Measurements from ENCODE around the gene ICE2. TPM values are rescaled to one million over a fixed set of nuclear protein-coding genes. Genes with fewer than 3 reads are reported as not detected.

Gene ICE2
- total and polyA plus RNA-seq, 2 of the 4 experiments (the other 2 are of a cell fraction), result 14.7 to 21.1 TPM

GRCh38 chr15:60479361-60480110 lies 594 bp upstream of the ICE2 start (continued):
- TF ChIP-seq CHD1 (IDR thresholded peaks at IDR 0.05; ENCODE audit: low read depth, low read length), result no peak
- TF ChIP-seq FOS (IDR thresholded peaks at IDR 0.05; ENCODE audit: low read depth, low read length), result no peak

GRCh38 chr15:60477916-60478565 lies 901 bp downstream of the ICE2 start:
- Histone ChIP-seq H3K18ac (ENCODE audit: low read depth, low read length) (peak overlapping the region; percentile 74), H4K91ac (ENCODE audit: insufficient read depth, low read depth, low read length) (peak overlapping the region; percentile 88), H3K79me1 (ENCODE audit: low read depth in 1 of 2, low read length in 2 of 2) (peaks cover 11 to 20% of the 10 kb centered on the region in 2 experiments), H2BK15ac (ENCODE audit: low read depth, low read length) (peak overlapping the region; percentile 55; the same call in 2 of the 3 replicates), H2BK20ac (ENCODE audit: low read depth, low read length) (no peak overlapping the region), H4K20me1 (ENCODE audit: insufficient read depth, low read length) (no peaks in the 10 kb centered on the region), H3K4ac (ENCODE audit: low read depth, low read length) (peak overlapping the region; percentile 88), H2AK9ac (replicated peaks; ENCODE audit: low read depth, low read length, poor library complexity) (peak overlapping the region; percentile 80), H3K14ac (replicated peaks; ENCODE audit: low read depth, low read length) (peak overlapping the region; percentile 90), H3K27ac (ENCODE audit: insufficient read depth, low read length) (peak overlapping the region; percentile 88), H3K23ac (ENCODE audit: low read depth, low read length) (peak overlapping the region; percentile 92), H3K9me3 (ENCODE audit: control insufficient read depth, insufficient read depth, low read length) (no peaks in the 10 kb centered on the region), H3K4me2 (ENCODE audit: low read depth, low read length) (peak overlapping the region; percentile 96), H4K8ac (ENCODE audit: low read depth in 2 of 2, low read length in 2 of 2) (peak overlapping the region; percentile 91 to 92), H3K4me3 (ENCODE audit: insufficient read depth, low read depth, low read length) (peak overlapping the region; percentile 72), H3K56ac (ENCODE audit: extremely low read depth, insufficient read depth, low read length) (peak overlapping the region; percentile 93), H3K4me1 (ENCODE audit: control insufficient read depth, insufficient read depth, low read length) (peaks cover 3% of the 10 kb centered on the region), H3K27me3 (ENCODE audit: control insufficient read depth, insufficient read depth, low read length) (no peaks in the 10 kb centered on the region), H2BK5ac (ENCODE audit: low read depth, low read length, poor library complexity, severe bottlenecking) (peak overlapping the region; percentile 85), H3K9me1 (ENCODE audit: insufficient read depth, low read length) (no peaks in the 10 kb centered on the region; the same call in 1 of the 2 replicates), H2AK5ac (ENCODE audit: low read depth, low read length) (peak overlapping the region; percentile 65), H4K5ac (ENCODE audit: low read depth, low read length) (peak overlapping the region; percentile 80), H2BK120ac (ENCODE audit: low read depth, low read length) (no peak overlapping the region; the same call in none of the 2 replicates), H2AFZ (replicated peaks; ENCODE audit: low read length, poor library complexity) (peak overlapping the region; percentile 96), H3K36me3 (ENCODE audit: control insufficient read depth, insufficient read depth, low read length) (peaks cover 6% of the 10 kb centered on the region), H3K9ac (ENCODE audit: low read depth, low read length) (peak overlapping the region; percentile 96)
- in situ Hi-C loops (cut with MboI; ENCODE audit: low sequenced_read_pairs), result no loop called here
- dilution Hi-C loops (cut with HindIII; ENCODE audit: low sequenced_read_pairs, unreplicated experiment), result no loop called here
- ChIA-PET CTCF (no interaction called here), POLR2A (ENCODE audit: unreplicated experiment) (no interaction called here)
- ATAC-seq (ENCODE audit: low read depth) (peak; percentile 8; the same call in 1 of the 2 replicates), DNase-seq (peak; percentile 49)
- intact Hi-C loops (cut with micrococcal nuclease), result loop anchor here (10.0 kb wide), 1 partner anchor 793 kb away; the partner anchor contains the start of gene BNIP2
- WGBS, 2 experiments (ENCODE audit: extremely low coverage in 2 of 2, insufficient read length in 1 of 2), result 0% methylated on average over 7 of the region's 9 CpGs; no CpG with 5 or more reads in 1 of the 2 experiments
- BruUV-seq (replicated peaks), result TSS peak; percentile 62
- no peak for TF ChIP-seq SMC3 (IDR thresholded peaks at IDR 0.05; ENCODE audit: low read depth, low read length)
- TF ChIP-seq MAZ (IDR thresholded peaks at IDR 0.05; ENCODE audit: borderline replicate concordance, low read depth, low read length), result no peak
- TF ChIP-seq RAD21 (IDR thresholded peaks at IDR 0.05; ENCODE audit: low read length), result no peak
- no peak for TF ChIP-seq MAFK (IDR thresholded peaks at IDR 0.05; ENCODE audit: low read depth, low read length)
- no peak for TF ChIP-seq RCOR1 (IDR thresholded peaks at IDR 0.05; ENCODE audit: insufficient replicate concordance, low read length)
- no peak for TF ChIP-seq USF2 (IDR thresholded peaks at IDR 0.05; ENCODE audit: low read depth, low read length)
- TF ChIP-seq MXI1 (IDR thresholded peaks at IDR 0.05; ENCODE audit: borderline replicate concordance, low read depth, low read length), result no peak
- no peak for TF ChIP-seq ELK1 (IDR thresholded peaks at IDR 0.05; ENCODE audit: borderline replicate concordance, low read depth, low read length)
- TF ChIP-seq POLR2A (IDR thresholded peaks at IDR 0.05; ENCODE audit: low read depth, low read length), result no peak
- no peak for TF ChIP-seq FOS (IDR thresholded peaks at IDR 0.05; ENCODE audit: low read depth, low read length)
- TF ChIP-seq NFE2L2 (IDR thresholded peaks at IDR 0.05; ENCODE audit: low read depth, low read length), result no peak
- TF ChIP-seq RFX5 (IDR thresholded peaks at IDR 0.05; ENCODE audit: low read depth, low read length), result no peak
- no peak for TF ChIP-seq CEBPB (IDR thresholded peaks at IDR 0.05; ENCODE audit: low read depth, low read length)

Measured in IMR-90 (cell line).